Mesodermal cell (in vitro differentiated cells): ENCODE measurements around the gene FBN3.

ENCODE experiments used
- H3K27ac ChIP-seq: 2 replicates; pipeline ENCODE4 v1.7.0; 2013; ENCODE audit warnings: mild to moderate bottlenecking, low read depth, low read length, moderate library complexity; ENCODE audit not compliant: severe bottlenecking
- H3K36me3 ChIP-seq: 2 replicates; pipeline ENCODE4 v1.7.1; 2013; ENCODE audit warnings: mild to moderate bottlenecking, low read length, moderate library complexity; ENCODE audit not compliant: control insufficient read depth, insufficient read depth
- H3K4me1 ChIP-seq: one replicate; pipeline ENCODE4 v1.7.1; 2013; ENCODE audit warnings: mild to moderate bottlenecking, low read length; ENCODE audit not compliant: insufficient read depth, control insufficient read depth, poor library complexity, severe bottlenecking
- H3K4me3 ChIP-seq: 2 replicates; pipeline ENCODE4 v1.7.0; 2013; ENCODE audit warnings: low read length, control low read depth, mild to moderate bottlenecking; ENCODE audit not compliant: insufficient read depth, poor library complexity, severe bottlenecking; ENCODE audit errors: extremely low read depth
- H3K9me3 ChIP-seq: 2 replicates; pipeline ENCODE4 v1.7.1; 2013; ENCODE audit warnings: mild to moderate bottlenecking, low read length, moderate library complexity; ENCODE audit not compliant: control insufficient read depth
- WGBS, 2 experiments: methylation state at CpG; one replicate each; pipeline ENCODE4 v1.1.5; 2013; ENCODE audit warnings: missing lambda C conversion rate in 2 of 2; ENCODE audit not compliant: insufficient coverage in 2 of 2; 5-methylcytosine and 5-hydroxymethylcytosine counted together

FBN3 gene

DNA sequence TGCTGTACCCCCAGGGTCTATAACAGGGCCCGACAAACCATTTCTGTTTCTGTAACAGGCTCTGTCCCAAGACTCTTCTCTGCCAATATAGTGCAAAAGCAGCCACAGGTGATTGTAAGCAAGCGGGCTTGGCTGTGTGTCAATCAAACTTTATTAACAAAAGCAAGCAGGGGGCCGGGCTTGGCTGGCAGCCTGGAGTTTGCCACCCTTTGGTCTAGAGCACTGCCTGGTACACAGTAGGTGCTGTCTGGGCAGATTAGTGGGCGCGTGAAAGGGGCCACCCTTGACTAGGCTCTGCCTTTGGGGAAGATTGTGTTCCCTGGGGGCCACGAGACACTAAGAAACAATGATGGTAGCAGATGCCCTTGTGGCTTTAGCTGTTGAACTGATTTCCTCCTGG is 69.4 kb downstream of the FBN3 start:
- Histone ChIP-seq H3K9me3 (no peaks in the 10 kb centered on the region), H3K4me1 (no peaks in the 10 kb centered on the region), H3K27ac (no peak overlapping the region), H3K36me3 (peaks cover 2% of the 10 kb centered on the region), H3K4me3 (no peak overlapping the region)
- 92 to 95% methylated on average over 5 to 6 of the region's 6 CpGs for WGBS, 2 experiments

DNA sequence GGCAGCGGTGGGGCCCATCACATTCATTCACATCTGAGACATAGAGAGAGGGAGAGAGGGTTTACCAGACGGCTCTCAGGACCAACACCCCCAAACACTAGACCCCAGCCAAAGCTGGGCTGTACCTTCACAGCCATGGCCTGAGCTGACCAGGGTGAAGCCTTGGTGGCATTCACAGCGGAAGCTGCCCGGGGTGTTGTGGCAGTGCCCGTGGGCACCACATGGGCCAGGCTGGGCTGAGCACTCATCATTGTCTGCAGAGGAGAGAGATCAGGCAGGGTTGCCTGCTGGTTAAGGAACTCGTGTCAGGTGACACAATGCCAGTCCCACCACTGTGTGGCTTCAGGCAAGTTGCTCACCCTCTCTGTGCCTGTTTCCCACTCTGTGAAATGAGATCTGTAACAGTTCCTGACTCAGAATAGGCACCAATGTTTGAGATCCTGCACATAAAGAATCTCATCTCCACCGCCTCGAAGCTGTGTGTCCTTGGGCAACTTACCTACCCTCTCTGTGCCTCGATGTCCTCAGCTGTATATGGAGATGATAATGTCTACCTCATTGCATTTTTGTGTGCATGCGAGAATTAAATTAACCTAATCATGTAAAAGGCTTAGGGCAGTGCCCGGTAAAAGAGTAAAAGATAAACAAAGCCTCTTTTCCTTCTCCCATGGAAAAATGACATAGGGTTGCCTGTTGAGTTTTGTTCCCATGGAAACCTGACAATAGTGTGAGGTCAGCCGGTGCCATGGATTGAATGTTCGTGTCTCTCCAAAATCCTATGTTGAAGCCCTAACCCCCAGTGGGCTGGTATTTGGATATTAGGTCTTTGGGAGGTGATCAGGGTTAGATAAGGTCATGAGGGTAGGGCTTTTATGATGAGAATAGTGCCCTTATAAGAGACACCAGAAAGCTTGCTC is 74.0 kb downstream of the FBN3 start:
- no peak overlapping the region for H3K4me3 ChIP-seq
- 93 to 98% methylated on average over 5 to 8 of the region's 13 CpGs for WGBS, 2 experiments
- H3K27ac ChIP-seq: no peak overlapping the region
- peaks cover 5% of the 10 kb centered on the region for H3K36me3 ChIP-seq
- H3K9me3 ChIP-seq: peaks cover 1% of the 10 kb centered on the region
- H3K4me1 ChIP-seq: no peaks in the 10 kb centered on the region

DNA sequence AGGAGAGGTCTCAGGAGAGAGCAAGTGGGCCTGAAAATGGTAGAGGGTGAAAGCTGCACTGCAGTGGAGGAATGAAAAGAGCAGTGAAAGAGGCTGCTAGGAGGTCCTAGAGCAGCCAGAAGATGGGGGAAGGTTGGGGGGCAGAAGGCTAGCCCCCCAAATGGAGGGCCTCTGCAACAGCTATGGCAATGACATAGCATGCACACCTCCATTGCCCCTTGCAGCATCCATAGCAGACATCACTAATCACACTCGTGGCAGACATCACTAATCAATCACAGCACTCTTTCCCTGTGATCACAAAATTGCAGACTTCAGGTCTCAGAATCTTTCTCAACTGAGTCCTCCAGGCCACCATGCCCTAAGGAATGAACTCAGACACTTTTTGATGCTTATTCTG is 74.9 kb downstream of the FBN3 start:
- Histone ChIP-seq H3K36me3 (peaks cover 5% of the 10 kb centered on the region), H3K9me3 (peaks cover 5% of the 10 kb centered on the region), H3K27ac (no peak overlapping the region), H3K4me1 (no peaks in the 10 kb centered on the region), H3K4me3 (no peak overlapping the region)
- WGBS, 2 experiments: 92 to 100% methylated on average over 1 of the region's 1 CpG

DNA sequence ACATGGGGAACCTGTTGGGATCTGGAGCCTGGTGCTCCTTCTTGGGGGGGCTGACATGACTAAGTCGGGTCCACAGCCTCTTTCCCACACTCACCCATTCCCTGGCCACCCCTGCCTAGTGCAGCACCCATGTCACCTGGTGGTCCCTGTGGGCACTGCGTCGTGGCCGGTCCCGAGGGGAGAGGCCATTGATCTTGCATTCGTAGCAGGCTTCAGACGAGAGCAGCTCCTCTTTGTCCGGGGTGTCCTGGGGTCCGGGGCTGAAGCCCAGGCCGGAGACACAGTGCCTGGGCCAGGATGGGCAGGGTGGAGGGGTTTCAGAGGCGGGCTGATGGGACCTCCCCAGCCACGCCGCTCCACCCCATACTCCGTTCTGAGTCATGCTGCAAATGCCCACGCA is 77.5 kb downstream of the FBN3 start:
- Histone ChIP-seq H3K9me3 (peaks cover 5% of the 10 kb centered on the region), H3K4me3 (no peak overlapping the region), H3K4me1 (no peaks in the 10 kb centered on the region), H3K27ac (no peak overlapping the region), H3K36me3 (peaks cover 5% of the 10 kb centered on the region)
- WGBS, 2 experiments: 91 to 95% methylated on average over 14 to 15 of the region's 15 CpGs

DNA sequence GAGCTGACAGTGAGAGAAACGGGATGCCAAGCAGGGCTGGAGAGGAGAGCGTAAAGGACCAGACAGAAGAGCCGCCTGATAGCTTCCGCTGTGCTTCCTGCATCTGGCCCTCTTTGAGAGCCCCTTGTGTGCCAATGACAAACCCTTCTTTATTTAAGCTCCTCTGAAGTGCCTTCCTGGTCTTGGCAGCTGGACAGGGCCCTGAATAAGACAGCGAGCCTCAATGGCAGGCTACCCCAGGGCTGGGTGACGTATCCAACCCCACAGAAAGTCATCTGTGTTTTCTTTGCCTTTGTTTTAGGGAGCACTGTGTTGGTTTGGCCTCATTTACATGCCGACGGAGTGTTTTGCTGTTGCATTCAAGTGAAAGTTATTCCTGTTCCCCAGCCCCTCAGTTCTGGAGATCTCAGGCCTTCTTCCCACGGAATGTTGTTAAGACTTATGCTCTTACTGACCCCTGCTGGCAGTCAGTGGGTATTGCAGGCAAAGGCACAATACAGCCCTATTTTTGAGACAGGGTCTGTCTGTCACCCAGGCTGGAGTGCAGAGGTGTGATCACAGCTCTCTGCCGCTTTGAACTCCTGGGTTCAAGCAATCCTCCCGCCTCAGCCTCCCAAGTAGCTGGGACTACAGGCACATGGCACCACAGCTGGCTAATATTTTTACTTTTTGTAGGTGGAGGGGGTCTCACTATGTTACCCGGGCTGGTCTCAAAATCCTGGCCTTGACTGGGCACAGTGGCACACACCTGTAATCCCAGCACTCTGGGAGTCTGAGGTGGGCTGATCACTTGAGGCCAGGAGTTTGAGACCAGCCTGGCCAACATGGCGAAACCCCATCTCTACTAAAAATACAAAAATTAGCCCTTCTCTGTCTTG is 80.1 kb downstream of the FBN3 start:
- no peaks in the 10 kb centered on the region for H3K36me3 ChIP-seq
- peaks cover 5% of the 10 kb centered on the region for H3K9me3 ChIP-seq
- no peak overlapping the region for H3K4me3 ChIP-seq
- H3K27ac ChIP-seq: no peak overlapping the region
- WGBS, 2 experiments: 76 to 89% methylated on average over 7 to 12 of the region's 13 CpGs
- no peaks in the 10 kb centered on the region for H3K4me1 ChIP-seq

GRCh38 chr19:8065875-8066261 is 83.5 kb downstream of the FBN3 start:
- no peaks in the 10 kb centered on the region for H3K36me3 ChIP-seq
- H3K4me3 ChIP-seq: no peak overlapping the region
- no peak overlapping the region for H3K27ac ChIP-seq
- WGBS, 2 experiments: 93 to 97% methylated on average over 15 to 20 of the region's 20 CpGs
- H3K4me1 ChIP-seq: no peaks in the 10 kb centered on the region
- H3K9me3 ChIP-seq: peaks cover 5% of the 10 kb centered on the region

- 92 to 94% methylated on average over 20 to 22 of the region's 24 CpGs for WGBS, 2 experiments
- Histone ChIP-seq H3K36me3 (no peaks in the 10 kb centered on the region), H3K9me3 (peaks cover 2% of the 10 kb centered on the region), H3K4me3 (no peak overlapping the region), H3K4me1 (no peaks in the 10 kb centered on the region), H3K27ac (no peak overlapping the region)
Observed at GRCh38 chr19:8064911-8065874, 84.2 kb downstream of the FBN3 start.

DNA sequence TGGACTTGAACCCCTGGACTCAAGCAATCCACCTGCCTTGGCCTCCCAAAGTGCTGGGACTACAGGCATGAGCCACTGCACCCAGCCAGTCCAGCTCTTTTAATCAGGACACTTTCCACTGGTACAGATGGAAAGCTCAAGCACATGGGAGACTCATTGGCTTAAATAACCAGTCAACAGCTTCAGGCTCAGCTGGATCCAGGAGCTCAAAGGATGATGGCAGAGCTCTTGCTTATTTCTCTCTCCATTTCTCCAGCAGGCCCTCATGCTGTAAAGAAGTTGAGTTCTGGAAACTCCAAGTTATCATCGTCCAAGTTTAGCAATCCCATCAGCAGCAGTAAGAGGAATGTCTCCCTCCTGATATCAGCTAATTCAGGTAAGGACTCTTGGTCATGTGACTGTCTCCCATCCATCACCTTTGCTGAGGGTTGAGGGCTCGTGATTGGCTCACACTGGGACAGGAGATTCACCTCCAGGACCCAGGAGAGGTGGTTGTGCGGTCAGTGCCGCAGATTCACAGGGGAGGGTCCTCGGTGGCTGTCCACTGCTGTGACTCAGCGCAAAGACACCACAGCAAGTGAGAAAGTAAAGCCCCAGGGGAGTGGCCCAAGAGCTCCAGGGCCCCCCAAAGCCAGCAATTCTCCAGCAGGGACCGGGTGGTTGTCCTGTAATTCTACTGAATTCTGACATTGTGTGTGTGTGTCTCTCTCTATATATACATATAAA is 91.7 kb downstream of the FBN3 start:
- Histone ChIP-seq H3K4me3 (no peak overlapping the region), H3K4me1 (no peaks in the 10 kb centered on the region), H3K9me3 (no peaks in the 10 kb centered on the region), H3K27ac (no peak overlapping the region), H3K36me3 (no peaks in the 10 kb centered on the region)
- 88 to 91% methylated on average over 5 to 6 of the region's 7 CpGs for WGBS, 2 experiments

GRCh38 chr19:8056533-8056932 is 92.9 kb downstream of the FBN3 start:
- H3K4me1 ChIP-seq: no peaks in the 10 kb centered on the region
- H3K4me3 ChIP-seq: no peak overlapping the region
- WGBS, 2 experiments: 86 to 90% methylated on average over 3 to 4 of the region's 4 CpGs
- H3K9me3 ChIP-seq: no peaks in the 10 kb centered on the region
- H3K27ac ChIP-seq: no peak overlapping the region
- no peaks in the 10 kb centered on the region for H3K36me3 ChIP-seq
